Stimulated activated CD4-positive, alpha-beta T cell treated with anti-CD3 and anti-CD28 coated beads, TNF-alpha, amount 100 ng/mL, for 48 hours (primary cell): ENCODE data around the gene ZDHHC11B.
"Not testable (repeated sequence)": the region's sequence is repeated elsewhere in the genome, so short reads cannot be mapped to it uniquely, and the experiment has no call there.

Source experiments
- DNase-seq, 3 donors: peaks; one replicate each; pipeline ENCODE4 v3.0.0-alpha.2; 2020; ENCODE audit warnings: low read depth in 3 of 3

The ZDHHC11B gene

GRCh38 chr5:783881-784427, 575 bp downstream of the ZDHHC11B start:
- DNase-seq, result not testable (repeated sequence)

- DNase-seq, result not testable (repeated sequence)
These were observed 1.3 kb downstream of the ZDHHC11B start for GRCh38 chr5:783049-783802.

DNA sequence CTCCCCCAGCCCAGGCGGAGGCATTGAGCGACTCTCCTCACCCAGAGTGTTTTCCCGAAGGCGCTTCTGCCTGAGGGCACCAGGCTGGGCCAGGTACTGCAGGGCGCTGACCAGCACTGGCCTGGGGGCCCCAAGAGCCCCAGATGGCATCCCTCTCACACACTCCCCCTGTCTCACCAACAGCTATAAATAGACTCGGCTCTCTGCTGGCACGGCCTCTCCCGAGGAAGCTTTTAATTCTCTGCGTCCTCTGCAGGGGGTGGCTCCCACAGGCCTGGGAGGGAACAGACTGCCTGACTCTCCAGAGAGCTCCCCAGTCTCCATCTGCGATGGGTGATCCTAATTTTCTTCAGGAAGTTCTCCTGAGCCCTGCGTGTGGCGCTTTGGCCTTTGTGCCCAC, 2.2 kb downstream of the ZDHHC11B start:
- DNase-seq, result not testable (repeated sequence)

GRCh38 chr5:780571-780970, 4.0 kb downstream of the ZDHHC11B start:
- DNase-seq, result not testable (repeated sequence)

GRCh38 chr5:778967-779366, 5.6 kb downstream of the ZDHHC11B start:
- not testable (repeated sequence) for DNase-seq

DNA sequence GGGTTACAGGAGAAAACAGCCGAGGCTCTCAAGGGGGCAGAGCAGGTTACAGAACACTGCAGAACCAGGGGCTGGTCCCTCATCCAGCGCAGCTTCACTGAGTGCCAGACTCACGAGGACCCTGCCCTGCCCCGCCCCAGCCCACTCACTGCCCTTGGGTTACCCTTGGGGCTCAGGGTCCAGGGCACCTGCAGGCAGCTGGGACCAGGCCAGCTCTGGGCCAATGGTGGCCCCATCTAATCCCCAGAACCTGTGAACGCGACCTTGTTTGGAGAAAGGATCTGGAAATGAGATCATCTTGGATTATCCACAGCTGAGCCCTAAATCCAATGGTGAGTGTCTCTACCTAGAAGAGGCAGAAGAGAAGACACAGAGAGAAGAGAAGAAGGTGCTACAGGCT, 6.1 kb downstream of the ZDHHC11B start:
- DNase-seq, result not testable (repeated sequence)

- no peak for DNase-seq
These were observed 6.8 kb downstream of the ZDHHC11B start for GRCh38 chr5:777756-778161.

- no peak for DNase-seq
These were observed 7.4 kb downstream of the ZDHHC11B start for GRCh38 chr5:776862-777711.

DNA sequence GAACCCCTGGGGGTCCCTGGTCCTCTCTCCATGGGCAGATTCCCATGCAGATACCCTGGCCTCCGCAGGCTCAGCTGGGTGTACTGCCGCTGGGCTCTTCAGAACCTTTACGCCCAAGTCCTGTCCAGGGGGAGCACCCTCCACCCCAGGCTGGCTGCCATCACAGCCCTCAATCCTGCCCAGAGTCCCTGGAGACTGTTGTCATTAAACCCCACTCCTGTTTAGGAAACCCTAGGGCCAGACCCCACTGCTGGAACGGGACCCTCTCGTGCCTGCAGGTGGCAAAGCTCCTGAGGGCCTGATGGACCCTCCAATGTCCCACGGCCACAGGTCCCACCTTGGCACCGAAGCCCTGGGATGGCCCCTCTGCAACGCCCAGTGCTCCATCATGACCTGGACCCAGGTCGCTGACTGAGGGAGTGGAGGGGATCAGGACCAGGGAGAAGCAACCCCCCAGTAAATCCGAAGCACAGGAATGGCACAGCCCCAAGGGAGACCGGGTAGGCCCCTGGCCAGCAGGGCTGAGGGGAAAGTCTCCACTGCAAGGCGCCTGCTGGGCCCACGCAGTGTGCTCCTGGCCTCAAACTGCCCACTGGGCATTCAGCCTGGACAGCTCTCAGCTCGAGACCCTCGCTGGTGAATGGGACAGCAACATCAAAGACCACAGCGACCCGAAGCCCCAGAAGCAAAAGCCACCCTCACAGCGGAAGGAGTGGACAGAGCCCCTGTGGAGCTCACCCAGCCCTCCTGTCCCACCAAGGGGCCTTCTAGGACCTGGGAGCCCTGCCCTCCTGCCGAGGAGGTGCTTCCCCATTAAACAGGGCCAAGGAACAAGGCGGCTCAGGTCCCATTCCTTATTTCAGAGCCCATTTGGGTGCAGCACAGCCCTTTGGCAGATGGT, 8.3 kb downstream of the ZDHHC11B start:
- DNase-seq, result no peak

DNA sequence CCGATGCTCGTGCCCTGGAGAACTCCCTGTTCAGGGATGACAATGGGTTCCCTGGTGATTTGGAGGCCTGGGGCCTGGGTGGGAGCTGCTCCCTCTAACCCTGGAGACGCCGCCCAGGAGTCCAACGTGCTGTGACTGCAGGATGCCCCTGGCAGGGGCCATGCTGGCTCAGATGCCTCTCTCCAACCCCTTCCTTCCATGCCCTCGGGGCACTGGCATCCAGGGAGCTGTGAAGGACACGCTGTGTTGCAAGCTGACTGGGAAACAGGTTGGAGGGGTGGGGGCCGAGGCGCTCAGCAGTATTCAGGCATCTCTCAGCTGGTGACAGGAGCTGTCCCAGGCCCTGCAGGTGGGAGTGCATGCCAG, 9.0 kb downstream of the ZDHHC11B start:
- not testable (repeated sequence) for DNase-seq

GRCh38 chr5:774854-775505, 9.5 kb downstream of the ZDHHC11B start:
- DNase-seq, result not testable (repeated sequence)

GRCh38 chr5:774304-774703, 10.2 kb downstream of the ZDHHC11B start:
- DNase-seq, result not testable (repeated sequence)

DNA sequence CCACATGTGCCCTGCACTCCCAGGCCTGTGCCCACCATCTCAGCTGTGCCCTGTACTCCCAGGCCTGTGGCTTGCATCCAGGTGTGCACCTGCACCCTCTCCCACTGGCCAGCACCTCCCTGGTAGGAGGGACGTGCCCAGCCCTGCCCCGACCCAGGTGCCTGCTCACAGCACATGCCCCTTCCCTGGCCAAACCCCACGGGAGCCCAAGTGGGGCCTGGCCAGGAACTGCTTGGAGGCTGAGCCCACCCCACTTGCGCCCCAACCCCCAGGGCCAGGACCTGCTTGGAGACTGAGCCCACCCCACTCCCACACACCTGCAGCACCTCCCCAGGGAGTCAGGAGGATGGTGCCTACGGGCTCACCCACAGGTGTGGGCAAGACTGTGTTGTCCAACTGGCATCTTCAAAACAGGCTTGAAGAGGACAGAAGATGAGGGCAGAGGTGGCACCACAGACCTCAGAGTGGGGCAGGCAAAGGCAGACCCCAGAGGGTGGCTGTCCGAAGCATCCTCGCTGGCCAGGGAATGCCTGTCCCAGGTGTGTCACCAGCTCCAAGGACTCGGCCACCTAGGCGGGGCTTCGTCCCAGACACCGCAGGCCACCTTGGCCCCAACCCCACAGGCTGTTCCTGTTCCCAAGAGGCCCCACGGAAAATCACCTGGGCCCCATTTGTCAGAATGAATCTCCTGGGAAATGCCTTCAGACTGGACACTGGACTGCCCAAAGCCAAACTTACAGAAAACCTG, 10.8 kb downstream of the ZDHHC11B start:
- no peak for DNase-seq

- DNase-seq, result not testable (repeated sequence)
These were observed 11.6 kb downstream of the ZDHHC11B start for GRCh38 chr5:772931-773330.

- not testable (repeated sequence) for DNase-seq
These were observed 12.0 kb downstream of the ZDHHC11B start for GRCh38 chr5:772547-772890.

DNA sequence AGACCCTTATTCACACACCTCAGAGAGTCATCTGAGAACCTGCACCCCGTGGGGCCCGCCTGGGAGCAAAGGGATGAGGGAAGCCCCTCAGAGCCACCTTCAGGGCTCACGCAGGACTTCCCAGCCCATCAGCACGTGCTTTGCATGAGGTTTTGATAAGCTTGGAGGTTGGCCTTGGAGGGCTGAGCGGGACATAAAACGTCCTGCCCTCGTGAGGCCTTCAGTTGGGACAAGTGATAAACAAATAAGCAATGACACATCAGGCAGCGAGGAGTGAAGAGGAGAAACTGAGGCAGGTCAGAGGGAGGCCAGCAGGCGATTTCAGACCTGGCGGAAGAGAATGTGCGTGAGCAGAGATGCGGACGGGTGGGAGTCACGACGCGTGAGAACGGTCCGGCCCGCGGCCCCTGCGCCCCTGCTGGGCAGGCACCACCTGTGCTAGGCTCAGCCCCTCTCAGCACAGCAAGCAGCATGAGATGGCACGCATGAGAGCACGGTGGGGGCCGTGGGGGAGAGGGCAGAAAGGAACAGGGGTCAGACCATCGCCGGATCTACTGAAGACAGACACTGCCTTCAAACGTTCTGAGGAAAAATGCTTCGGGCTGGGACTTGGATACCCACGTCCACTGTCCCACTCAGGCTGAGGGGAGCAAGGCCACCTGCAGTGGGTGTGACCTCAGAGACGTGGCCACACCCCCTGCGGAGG, 12.5 kb downstream of the ZDHHC11B start:
- DNase-seq, result not testable (repeated sequence)

- DNase-seq, result not testable (repeated sequence)
These were observed 13.3 kb downstream of the ZDHHC11B start for GRCh38 chr5:771087-771781.

DNA sequence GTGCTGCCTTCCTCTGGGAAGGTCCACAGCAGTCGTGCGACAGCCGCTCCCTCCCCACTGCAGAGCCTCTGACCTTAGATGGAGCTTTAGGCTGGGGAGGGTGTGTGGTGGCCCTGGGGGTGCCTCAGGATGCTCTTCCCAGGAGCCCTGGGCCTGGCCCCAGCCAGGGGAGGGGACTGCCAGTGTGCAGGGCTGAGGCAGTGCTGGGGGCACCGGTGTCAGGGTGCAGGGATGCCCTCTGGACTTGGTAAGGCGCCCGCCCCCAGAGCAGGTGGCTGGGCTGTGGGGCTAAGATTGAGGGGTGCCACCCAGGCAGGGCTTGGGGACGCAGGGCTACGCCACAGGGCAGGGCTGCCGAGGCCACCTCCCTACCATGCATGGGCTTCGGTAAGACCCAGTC, 13.9 kb downstream of the ZDHHC11B start:
- not testable (repeated sequence) for DNase-seq

DNA sequence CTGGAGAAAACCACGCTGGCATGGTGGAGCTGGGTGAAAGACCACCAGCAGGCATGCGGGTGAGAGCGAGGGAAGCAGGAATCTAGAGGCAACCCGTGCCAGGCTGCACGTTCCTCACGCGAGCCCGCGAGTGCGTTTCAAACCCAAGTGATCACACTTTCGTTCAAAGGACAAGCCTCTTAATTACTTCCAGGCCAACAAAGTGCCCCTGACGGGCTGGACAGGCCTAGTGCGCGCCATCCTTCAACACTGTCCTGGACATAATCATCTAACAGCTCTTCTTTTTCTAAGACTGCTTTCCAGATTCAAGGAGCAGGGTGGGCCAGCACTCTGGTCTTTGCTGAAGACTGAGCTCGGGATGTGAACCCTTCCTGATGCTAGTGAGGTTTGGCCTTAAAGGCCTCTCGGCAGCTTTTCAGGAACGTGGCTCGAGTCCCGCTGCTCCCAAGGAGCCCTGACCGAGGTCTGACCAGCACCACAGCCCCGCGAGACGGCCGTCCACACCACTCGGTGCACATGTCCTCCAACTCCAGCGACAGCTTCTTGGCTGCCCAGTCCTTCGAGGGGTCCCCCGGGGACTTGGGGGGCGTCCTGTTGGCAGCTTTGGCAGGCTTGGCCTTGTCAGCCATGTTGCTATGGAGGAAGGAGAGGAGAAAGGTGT, 14.9 kb downstream of the ZDHHC11B start:
- not testable (repeated sequence) for DNase-seq
